HCT116 (cell line): ENCODE results near the gene ACSBG1.

Experiments
- EZH2 ChIP-seq: fragments of 200-600 bp; sonication (generic); IDR thresholded peaks from 2 replicates; pipeline ENCODE4 v1.6.1; 2017; ENCODE audit warnings: antibody characterized with exemption, mixed run types
- POLR2A ChIP-seq: IDR thresholded peaks from 2 replicates; pipeline ENCODE4 v1.7.0; 2011; ENCODE audit warnings: borderline replicate concordance; ENCODE audit not compliant: insufficient read depth, insufficient read length; ENCODE audit errors: extremely low read depth
- TF ChIP-seq, protein P1 (sequence below): IDR thresholded peaks from 2 replicates; pipeline ENCODE4 v1.6.1; 2012
- TF ChIP-seq, protein P2 (sequence below): IDR thresholded peaks from 2 replicates; pipeline ENCODE4 v1.6.1; 2012
- TF ChIP-seq, protein P3 (sequence below), 3 experiments: fragments of 200-600 bp in 1 of 3; sonication (generic) in 1 of 3; IDR thresholded peaks in 2 of 3; conservative IDR thresholded peaks in 1 of 3; 2 replicates each; pipeline ENCODE4 v1.5.1; 2012 to 2017; ENCODE audit warnings: low read depth in 2 of 3, low read length in 2 of 3, antibody characterized with exemption in 1 of 3, borderline replicate concordance in 1 of 3, control low read depth in 1 of 3, mild to moderate bottlenecking in 1 of 3, mixed read lengths in 1 of 3, mixed run types in 1 of 3, moderate library complexity in 1 of 3; ENCODE audit not compliant: insufficient read depth in 1 of 3
- TF ChIP-seq, protein P4 (sequence below): IDR thresholded peaks from 2 replicates; pipeline ENCODE4 v1.6.1; 2012; ENCODE audit warnings: low read depth

DNA sequence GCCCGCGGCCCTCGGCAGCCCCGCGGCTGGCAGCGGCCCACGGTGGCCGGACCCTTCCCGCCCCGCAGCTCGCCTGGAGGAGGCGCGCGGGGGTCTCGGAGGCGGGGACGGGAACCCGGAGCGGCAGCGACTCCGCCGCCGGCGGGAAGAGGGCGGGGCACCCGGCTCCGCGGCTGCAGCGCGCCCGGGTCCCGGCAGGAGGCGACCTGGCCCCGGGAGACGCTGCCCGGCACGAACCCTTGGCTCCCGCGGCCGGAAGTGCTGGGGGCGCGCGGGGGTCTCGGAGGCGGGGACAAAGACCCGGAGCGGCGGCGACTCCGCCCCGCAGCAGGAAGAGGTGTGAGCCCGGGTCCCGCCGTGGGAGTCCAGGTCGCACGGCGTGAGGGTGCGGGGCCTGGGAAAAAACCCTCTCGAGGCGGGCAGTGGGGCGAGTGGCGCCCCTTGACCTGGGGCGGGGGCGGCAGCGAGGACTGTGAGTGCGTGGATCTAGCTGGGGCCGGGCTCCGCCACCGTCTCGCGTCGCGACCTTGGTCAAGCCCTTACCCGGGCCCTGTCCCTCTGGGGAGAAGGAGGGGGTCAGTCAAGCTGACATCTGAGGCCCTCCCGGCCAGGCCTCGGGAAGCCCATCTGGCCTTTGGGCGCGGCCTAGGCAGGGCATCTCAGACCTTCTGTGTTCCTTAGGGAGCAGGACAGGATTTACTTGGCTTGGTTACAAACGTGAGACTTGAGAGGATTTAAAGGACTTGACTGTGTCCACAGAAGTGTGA is 102.9 kb downstream of the ACSBG1 start, which contains the start of gene CIB2:
- TF ChIP-seq, protein P1, sequence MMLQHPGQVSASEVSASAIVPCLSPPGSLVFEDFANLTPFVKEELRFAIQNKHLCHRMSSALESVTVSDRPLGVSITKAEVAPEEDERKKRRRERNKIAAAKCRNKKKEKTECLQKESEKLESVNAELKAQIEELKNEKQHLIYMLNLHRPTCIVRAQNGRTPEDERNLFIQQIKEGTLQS, result no peak
- TF ChIP-seq, protein P2, sequence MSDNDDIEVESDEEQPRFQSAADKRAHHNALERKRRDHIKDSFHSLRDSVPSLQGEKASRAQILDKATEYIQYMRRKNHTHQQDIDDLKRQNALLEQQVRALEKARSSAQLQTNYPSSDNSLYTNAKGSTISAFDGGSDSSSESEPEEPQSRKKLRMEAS, result 0 out of 2 replicates have a peak, but pooled peaks have one; percentile 20
- no peak for TF ChIP-seq EZH2
- peak; percentile 26 for TF ChIP-seq POLR2A
- TF ChIP-seq, protein P3, sequence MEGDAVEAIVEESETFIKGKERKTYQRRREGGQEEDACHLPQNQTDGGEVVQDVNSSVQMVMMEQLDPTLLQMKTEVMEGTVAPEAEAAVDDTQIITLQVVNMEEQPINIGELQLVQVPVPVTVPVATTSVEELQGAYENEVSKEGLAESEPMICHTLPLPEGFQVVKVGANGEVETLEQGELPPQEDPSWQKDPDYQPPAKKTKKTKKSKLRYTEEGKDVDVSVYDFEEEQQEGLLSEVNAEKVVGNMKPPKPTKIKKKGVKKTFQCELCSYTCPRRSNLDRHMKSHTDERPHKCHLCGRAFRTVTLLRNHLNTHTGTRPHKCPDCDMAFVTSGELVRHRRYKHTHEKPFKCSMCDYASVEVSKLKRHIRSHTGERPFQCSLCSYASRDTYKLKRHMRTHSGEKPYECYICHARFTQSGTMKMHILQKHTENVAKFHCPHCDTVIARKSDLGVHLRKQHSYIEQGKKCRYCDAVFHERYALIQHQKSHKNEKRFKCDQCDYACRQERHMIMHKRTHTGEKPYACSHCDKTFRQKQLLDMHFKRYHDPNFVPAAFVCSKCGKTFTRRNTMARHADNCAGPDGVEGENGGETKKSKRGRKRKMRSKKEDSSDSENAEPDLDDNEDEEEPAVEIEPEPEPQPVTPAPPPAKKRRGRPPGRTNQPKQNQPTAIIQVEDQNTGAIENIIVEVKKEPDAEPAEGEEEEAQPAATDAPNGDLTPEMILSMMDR (IDR thresholded peaks at IDR 0.05 in 2 of 3, conservative IDR thresholded peaks at IDR 0.05 in 1 of 3; ENCODE audit: borderline replicate concordance in 1 of 3, insufficient read depth in 1 of 3, low read depth in 2 of 3, low read length in 2 of 3), result peak; percentile 30 to 59 (median 48); a peak in 5 of 6 replicates
- TF ChIP-seq, protein P4, sequence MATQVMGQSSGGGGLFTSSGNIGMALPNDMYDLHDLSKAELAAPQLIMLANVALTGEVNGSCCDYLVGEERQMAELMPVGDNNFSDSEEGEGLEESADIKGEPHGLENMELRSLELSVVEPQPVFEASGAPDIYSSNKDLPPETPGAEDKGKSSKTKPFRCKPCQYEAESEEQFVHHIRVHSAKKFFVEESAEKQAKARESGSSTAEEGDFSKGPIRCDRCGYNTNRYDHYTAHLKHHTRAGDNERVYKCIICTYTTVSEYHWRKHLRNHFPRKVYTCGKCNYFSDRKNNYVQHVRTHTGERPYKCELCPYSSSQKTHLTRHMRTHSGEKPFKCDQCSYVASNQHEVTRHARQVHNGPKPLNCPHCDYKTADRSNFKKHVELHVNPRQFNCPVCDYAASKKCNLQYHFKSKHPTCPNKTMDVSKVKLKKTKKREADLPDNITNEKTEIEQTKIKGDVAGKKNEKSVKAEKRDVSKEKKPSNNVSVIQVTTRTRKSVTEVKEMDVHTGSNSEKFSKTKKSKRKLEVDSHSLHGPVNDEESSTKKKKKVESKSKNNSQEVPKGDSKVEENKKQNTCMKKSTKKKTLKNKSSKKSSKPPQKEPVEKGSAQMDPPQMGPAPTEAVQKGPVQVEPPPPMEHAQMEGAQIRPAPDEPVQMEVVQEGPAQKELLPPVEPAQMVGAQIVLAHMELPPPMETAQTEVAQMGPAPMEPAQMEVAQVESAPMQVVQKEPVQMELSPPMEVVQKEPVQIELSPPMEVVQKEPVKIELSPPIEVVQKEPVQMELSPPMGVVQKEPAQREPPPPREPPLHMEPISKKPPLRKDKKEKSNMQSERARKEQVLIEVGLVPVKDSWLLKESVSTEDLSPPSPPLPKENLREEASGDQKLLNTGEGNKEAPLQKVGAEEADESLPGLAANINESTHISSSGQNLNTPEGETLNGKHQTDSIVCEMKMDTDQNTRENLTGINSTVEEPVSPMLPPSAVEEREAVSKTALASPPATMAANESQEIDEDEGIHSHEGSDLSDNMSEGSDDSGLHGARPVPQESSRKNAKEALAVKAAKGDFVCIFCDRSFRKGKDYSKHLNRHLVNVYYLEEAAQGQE, result no peak
